Measurements from ENCODE around the gene DSPP. TPM values are rescaled to one million over a fixed set of nuclear protein-coding genes. Genes with fewer than 3 reads are reported as not detected.

The DSPP gene
- total RNA-seq, 2 experiments from 2014 or later, result not detected

DNA sequence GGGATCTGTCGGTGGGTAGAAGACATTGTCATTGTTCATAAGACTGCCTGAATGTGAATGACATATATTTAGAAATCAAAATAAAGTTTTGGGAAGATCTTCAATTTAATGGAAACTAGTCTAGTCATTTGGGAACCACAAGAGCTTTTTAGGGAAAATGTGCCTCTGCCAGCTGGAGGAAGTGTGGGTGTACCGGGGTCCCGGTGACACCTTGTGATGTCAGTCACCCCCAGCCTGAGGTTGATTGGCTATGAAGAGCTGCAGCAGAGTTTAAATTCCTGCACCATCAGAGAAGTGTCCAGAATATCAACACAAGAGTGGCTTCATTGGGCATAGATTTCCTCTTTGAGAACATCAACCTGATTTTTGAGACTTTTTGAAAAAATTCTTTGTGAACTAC is 41.7 kb downstream of the DSPP start, which contains the start of gene DMP1:
Gene DMP1 (plus strand): TSS at position 301 of the 400 bp plus-strand sequence. CDS start 6,213 bp downstream, outside the sequence.
- Histone ChIP-seq H3K4me1 (ENCODE audit: insufficient read depth, low read length, poor library complexity, severe bottlenecking) (no peaks in the 10 kb centered on the region), H2AFZ (ENCODE audit: low read length) (no peak within 1 kb of the TSS), H3K79me2 (ENCODE audit: insufficient read depth, low read depth, low read length) (no peaks in the 10 kb centered on the region), H3K9me3 (ENCODE audit: low read length) (no peaks in the 10 kb centered on the region), H3K9me2 (ENCODE audit: insufficient read depth, low read length) (no peaks in the 10 kb centered on the region), H3K4me2 (ENCODE audit: low read length) (no peak within 1 kb of the TSS), H4K20me1 (ENCODE audit: insufficient read depth, low read length) (no peaks in the 10 kb centered on the region), H3K4me3 (ENCODE audit: low read depth, low read length, poor library complexity, severe bottlenecking) (no peak within 1 kb of the TSS), H3K27ac (ENCODE audit: low read depth, low read length, poor library complexity, severe bottlenecking) (no peak within 1 kb of the TSS), H3K36me3 (ENCODE audit: insufficient read depth, low read length) (no peaks in the 10 kb centered on the region)
- CTCF ChIA-PET (ENCODE audit: unreplicated experiment), result no interaction called here
- BruUV-seq (replicated peaks), result no TSS peak
- TF ChIP-seq, protein P1, sequence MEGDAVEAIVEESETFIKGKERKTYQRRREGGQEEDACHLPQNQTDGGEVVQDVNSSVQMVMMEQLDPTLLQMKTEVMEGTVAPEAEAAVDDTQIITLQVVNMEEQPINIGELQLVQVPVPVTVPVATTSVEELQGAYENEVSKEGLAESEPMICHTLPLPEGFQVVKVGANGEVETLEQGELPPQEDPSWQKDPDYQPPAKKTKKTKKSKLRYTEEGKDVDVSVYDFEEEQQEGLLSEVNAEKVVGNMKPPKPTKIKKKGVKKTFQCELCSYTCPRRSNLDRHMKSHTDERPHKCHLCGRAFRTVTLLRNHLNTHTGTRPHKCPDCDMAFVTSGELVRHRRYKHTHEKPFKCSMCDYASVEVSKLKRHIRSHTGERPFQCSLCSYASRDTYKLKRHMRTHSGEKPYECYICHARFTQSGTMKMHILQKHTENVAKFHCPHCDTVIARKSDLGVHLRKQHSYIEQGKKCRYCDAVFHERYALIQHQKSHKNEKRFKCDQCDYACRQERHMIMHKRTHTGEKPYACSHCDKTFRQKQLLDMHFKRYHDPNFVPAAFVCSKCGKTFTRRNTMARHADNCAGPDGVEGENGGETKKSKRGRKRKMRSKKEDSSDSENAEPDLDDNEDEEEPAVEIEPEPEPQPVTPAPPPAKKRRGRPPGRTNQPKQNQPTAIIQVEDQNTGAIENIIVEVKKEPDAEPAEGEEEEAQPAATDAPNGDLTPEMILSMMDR (conservative IDR thresholded peaks at IDR 0.05; ENCODE audit: low read length), result no peak
- no peak for TF ChIP-seq EZH2phosphoT487 (IDR thresholded peaks at IDR 0.05; ENCODE audit: borderline replicate concordance, low read depth, low read length)
- DNase-seq (ENCODE audit: low spot score), result no peak
- POLR2A ChIA-PET, result no interaction called here
- intact Hi-C loops (cut with micrococcal nuclease; ENCODE audit: unreplicated experiment), result no loop called here

DNA sequence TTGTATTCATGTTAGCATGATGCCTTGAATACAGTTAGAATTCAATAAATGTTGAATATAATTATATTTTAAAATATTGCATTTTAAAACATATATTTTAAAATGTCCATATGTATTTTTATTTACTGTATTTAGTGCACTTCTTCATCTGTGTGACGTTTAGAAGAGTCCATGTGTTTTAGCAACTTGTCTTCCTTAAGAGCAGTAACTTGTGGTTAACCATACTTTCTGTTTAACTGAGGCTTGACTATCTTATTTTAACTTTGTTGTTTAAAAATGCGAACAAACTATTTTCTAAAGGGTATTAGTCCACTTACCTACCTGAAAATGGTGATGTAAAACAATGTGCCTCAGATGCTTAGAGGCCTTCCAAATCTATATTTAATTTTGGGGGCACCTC is 42.6 kb downstream of the DSPP start:
- Histone ChIP-seq H3K4me1 (ENCODE audit: insufficient read depth, low read length, poor library complexity, severe bottlenecking) (no peaks in the 10 kb centered on the region), H3K9me3 (ENCODE audit: low read length) (no peaks in the 10 kb centered on the region), H3K36me3 (ENCODE audit: insufficient read depth, low read length) (no peaks in the 10 kb centered on the region), H2AFZ (ENCODE audit: low read length) (no peak overlapping the region), H3K27ac (ENCODE audit: low read depth, low read length, poor library complexity, severe bottlenecking) (no peak overlapping the region), H3K79me2 (ENCODE audit: insufficient read depth, low read depth, low read length) (no peaks in the 10 kb centered on the region), H3K9me2 (ENCODE audit: insufficient read depth, low read length) (no peaks in the 10 kb centered on the region), H3K4me3 (ENCODE audit: low read depth, low read length, poor library complexity, severe bottlenecking) (no peak overlapping the region), H4K20me1 (ENCODE audit: insufficient read depth, low read length) (no peaks in the 10 kb centered on the region), H3K4me2 (ENCODE audit: low read length) (no peak overlapping the region)
- no peak for DNase-seq (ENCODE audit: low spot score)
- no TSS peak for BruUV-seq (replicated peaks)
- TF ChIP-seq, protein P1 (conservative IDR thresholded peaks at IDR 0.05; ENCODE audit: low read length), result no peak
- TF ChIP-seq EZH2phosphoT487 (IDR thresholded peaks at IDR 0.05; ENCODE audit: borderline replicate concordance, low read depth, low read length), result no peak
- CTCF ChIA-PET (ENCODE audit: unreplicated experiment), result no interaction called here
- intact Hi-C loops (cut with micrococcal nuclease; ENCODE audit: unreplicated experiment), result no loop called here
- POLR2A ChIA-PET, result no interaction called here

DNA sequence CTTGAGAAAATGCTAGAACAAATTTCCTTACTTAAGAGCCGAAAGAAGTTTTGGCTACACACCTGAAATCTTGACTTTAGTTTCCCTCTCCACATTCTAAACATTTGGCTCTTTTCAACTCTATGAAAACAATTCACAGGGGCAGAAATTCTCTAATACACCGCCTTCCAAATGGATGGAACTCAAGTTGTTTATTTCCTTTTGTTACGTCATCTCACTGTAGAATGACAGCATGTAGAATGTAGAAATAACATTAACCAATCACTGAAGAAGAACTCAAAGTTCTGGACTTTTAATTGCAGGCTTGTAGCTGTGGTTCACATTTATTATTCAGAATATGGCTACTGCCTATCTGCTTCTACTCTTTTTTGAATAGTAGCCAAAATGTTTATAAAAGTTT is 43.6 kb downstream of the DSPP start:
- intact Hi-C loops (cut with micrococcal nuclease; ENCODE audit: unreplicated experiment), result no loop called here
- no peaks in the 10 kb centered on the region for H4K20me1 ChIP-seq (ENCODE audit: insufficient read depth, low read length)
- no peak overlapping the region for H3K4me2 ChIP-seq (ENCODE audit: low read length)
- no peak for TF ChIP-seq EZH2phosphoT487 (IDR thresholded peaks at IDR 0.05; ENCODE audit: borderline replicate concordance, low read depth, low read length)
- TF ChIP-seq, protein P1 (conservative IDR thresholded peaks at IDR 0.05; ENCODE audit: low read length), result no peak
- H3K9me2 ChIP-seq (ENCODE audit: insufficient read depth, low read length), result no peaks in the 10 kb centered on the region
- no TSS peak for BruUV-seq (replicated peaks)
- H3K27ac ChIP-seq (ENCODE audit: low read depth, low read length, poor library complexity, severe bottlenecking), result no peak overlapping the region
- no peaks in the 10 kb centered on the region for H3K4me1 ChIP-seq (ENCODE audit: insufficient read depth, low read length, poor library complexity, severe bottlenecking)
- no peaks in the 10 kb centered on the region for H3K9me3 ChIP-seq (ENCODE audit: low read length)
- H3K79me2 ChIP-seq (ENCODE audit: insufficient read depth, low read depth, low read length), result no peaks in the 10 kb centered on the region
- no peaks in the 10 kb centered on the region for H3K36me3 ChIP-seq (ENCODE audit: insufficient read depth, low read length)
- DNase-seq (ENCODE audit: low spot score), result no peak
- ChIA-PET CTCF (ENCODE audit: unreplicated experiment) (no interaction called here), POLR2A (interaction anchor here (0.6 kb wide), 1 partner anchor 13 kb away, joined by 3 read pairs; no protein-coding TSS in a partner anchor)
- H3K4me3 ChIP-seq (ENCODE audit: low read depth, low read length, poor library complexity, severe bottlenecking), result no peak overlapping the region
- H2AFZ ChIP-seq (ENCODE audit: low read length), result no peak overlapping the region

All from OCI-LY7 (cell line).